GM18499 (cell line): ENCODE data around the gene BCL2.

ENCODE experiments used
- ATAC-seq: cut with Tn5 transposase; IDR thresholded peaks from one replicate; pipeline ENCODE4 v1.9.1; 2021; ENCODE audit warnings: moderate number of reproducible peaks; ENCODE audit not compliant: insufficient read depth, unreplicated experiment

BCL2 gene

DNA sequence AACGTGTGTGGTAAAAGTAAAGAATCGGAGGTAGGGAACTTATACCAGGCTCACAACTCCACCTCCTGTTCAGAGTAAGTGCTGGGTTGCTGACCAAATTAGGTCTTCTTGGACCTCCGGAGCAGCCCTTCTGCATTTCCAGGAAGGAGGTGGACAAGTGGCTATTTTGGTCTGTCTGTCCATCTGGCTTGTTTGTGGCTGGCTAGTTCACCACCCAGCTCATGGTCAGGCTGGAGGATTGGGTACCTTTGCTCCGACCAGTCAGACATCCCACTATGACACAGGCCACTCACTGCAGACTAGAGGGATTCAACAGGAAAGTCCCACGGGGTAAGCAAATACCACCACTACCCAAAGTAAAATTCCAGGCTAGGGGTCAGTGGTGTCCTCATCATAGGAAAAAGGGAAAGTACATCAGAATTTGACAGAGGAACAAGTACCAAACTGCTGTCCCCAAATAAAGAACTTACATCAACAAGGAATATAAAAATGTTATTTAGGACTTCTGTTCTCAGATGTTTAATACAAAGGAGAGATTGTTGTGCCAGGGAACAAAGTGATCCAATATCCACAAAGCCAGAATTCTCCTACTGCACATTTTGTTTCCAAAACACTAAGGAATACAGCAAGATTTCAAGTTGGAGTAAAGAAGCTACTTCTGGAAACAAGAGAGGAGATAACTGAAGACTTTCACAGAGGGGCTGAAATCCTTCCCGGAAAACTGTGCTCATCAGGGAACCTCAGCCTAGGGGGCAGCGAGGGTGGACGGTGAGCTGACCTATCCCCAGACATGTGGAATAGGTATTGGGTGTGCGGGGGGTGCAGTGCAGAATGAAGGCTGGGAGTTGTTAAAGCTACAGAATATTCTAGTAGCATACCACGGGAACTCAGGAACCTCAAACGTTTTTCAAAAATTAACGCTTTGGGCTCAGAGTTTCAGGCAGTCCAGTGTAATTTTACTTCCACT, 56.9 kb downstream of the BCL2 start:
- ATAC-seq, result no peak

DNA sequence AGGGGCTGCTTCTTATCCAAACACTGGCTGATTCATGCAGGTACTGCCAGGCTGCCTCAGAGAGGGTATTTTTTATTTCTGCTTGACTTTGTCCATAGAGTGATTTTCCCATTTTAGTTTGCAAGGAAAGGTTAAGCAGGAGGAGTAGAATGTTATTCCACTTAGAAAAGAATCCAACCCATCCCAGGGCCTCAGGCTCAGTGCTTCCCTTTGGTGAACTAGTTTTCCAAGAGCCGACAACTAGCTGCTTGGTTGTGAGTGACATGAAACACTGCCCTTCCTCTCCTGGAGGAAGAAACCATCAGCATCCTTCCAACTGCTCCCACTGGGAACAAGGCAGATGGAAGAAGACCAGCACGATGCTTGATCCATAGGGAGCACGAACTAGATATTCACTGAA, 58.5 kb downstream of the BCL2 start:
- no peak for ATAC-seq

DNA sequence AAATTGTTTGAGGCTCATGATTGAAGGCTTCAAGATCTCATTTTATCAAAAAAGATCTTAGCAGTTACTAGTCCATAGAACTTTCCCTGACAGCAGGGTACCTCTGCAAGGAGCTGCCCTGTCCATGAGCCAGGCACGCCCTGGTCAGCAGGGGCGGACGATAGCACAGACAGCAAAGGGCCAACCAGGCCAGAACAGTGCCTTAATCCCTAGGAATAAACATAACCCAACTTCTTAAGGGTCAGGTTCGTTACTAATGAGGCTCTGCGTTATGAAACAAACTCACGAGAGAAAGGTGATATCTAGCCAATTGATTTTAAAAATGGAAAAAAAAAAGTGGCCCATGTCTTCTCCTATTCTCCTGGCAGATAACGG, 59.2 kb downstream of the BCL2 start:
- no peak for ATAC-seq

DNA sequence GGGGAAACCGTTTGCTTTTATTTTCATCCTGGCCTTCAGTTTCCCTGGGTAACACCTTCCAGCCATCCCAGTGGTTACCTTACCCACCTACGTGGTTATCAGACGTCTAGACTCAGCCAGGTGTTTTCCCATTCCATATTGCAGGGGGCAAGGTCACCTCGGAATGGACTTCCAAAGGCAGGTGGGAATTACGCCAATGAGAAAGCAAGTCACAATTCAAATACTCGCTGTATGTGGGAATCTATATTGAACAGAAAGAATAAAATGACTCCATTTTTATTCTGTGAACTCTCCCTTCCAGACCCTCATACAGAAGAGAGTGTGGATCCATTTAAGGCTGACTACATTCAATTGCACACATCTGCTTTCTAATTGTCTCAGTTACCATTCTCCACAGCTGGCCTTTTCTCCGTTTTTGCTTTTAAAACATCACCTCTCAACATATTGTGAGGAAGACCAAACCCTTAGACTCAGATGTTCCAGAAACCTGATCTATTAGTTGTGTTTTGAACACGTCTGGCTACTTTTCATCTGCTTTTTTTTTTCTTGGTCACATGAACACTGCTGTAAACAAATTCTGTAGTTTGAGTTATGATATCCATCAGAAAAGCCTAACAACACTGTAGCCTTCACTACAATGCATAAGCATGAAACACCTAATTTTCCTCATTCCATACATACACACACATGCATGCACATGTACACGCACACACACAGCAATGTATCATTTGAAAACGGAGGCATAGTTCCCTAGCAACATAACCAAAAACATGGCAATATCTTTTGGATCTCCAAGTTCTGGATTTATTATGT, 59.8 kb downstream of the BCL2 start:
- no peak for ATAC-seq

DNA sequence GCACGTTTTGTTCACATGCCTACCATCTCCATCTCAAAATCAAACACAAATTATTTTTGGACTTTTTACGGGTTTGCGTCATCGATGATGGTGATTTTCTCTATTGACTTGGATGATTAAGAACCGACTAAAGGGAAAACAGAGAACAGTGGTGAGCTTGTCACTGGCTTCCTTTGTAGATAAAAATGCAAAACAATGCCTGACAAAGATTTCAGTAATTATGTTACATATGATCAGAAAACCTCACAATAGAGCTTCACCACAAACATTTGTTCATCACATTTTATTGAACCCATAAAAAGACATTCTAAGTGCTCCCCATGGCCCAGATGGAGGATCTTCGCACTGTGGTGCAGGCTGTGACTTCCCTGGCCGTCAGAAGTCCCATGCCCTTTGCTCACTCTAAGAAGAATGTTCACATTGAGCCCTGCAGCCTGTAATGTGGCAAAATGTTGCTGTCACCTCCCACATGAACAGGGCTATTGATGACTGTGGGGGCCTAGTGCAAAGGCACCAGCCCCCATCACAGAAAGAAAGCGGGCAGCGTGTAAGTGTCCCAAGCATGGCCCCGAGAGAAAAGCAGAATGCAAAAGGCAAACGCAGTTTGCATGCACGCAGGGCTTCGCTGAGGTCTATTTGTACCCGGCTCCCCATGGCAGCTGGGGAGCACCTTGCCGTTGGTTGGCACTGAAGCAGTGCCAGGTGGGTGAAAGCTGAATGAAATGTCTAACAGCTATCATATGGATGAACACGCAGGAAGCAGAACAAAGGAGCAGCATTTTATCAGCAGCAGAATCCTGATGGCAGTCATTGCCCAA, 60.6 kb downstream of the BCL2 start:
- ATAC-seq, result no peak

DNA sequence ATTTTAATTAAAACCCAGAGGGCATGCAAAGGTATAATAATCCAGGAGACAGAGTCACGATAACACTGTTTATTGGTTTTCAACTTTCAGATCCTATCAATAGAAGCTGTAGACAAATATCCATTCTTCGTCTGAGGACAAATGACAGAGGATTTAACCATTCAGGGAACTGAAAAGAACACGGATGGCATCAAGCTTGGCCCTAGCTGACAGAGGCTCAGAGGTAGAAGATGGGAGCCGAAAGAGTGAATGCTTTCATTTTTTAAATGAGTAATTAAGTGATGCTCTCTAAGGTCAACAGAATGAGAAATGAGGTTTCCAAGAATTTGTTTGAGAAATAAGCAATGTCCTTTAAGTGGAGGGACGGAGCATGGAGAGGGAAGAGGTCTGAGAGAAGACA, 62.1 kb downstream of the BCL2 start:
- ATAC-seq, result no peak

DNA sequence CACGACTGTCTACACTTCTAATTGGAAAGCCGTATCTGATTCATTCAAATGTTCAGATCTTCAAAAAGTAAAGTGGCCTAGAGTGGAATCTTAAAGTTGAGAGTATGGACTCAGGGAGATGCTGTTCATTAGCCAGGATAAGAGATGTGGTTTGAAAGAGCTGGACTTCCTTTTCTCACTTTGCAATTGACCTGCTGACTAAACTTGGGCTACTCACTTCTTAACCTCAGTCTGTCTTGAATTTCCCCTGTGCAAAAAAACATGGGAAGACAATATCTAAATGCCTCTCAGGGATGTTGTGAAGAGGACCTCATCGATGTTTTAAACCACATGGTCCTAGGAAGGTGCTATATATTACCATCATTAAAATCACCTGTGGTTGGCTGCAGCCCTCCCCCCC, 64.1 kb downstream of the BCL2 start:
- no peak for ATAC-seq

DNA sequence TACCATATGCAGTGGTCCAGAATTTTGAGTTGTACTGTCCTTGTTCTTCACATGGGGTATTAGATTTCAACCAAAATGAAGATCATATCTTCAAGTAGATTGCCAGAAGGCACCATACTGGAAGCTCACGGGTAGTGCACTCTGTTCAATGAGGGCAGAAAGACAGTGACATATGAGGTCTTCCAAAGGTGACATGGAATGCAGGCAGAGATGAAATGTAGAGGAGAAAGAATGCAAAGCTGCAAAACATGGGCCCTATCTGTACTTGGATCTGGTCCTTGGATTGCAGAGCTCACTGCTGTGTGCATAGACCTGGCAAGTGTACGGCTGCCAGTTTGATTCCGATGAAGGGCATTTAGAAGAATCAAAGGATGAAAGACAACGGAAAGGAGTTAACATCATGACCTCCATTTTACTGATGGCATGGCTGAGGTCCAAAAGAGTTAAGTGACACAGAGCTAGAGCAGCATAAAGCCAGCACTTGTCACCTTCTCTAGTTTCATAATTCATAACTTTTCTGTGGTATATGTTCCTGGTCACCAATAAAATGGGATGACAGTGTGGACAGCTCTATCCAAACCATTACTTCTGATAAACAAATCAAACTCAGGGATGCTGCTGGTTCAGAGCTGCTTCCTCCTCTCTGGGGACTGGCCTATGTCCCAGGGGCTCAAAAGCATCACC, 64.7 kb downstream of the BCL2 start:
- ATAC-seq, result no peak

DNA sequence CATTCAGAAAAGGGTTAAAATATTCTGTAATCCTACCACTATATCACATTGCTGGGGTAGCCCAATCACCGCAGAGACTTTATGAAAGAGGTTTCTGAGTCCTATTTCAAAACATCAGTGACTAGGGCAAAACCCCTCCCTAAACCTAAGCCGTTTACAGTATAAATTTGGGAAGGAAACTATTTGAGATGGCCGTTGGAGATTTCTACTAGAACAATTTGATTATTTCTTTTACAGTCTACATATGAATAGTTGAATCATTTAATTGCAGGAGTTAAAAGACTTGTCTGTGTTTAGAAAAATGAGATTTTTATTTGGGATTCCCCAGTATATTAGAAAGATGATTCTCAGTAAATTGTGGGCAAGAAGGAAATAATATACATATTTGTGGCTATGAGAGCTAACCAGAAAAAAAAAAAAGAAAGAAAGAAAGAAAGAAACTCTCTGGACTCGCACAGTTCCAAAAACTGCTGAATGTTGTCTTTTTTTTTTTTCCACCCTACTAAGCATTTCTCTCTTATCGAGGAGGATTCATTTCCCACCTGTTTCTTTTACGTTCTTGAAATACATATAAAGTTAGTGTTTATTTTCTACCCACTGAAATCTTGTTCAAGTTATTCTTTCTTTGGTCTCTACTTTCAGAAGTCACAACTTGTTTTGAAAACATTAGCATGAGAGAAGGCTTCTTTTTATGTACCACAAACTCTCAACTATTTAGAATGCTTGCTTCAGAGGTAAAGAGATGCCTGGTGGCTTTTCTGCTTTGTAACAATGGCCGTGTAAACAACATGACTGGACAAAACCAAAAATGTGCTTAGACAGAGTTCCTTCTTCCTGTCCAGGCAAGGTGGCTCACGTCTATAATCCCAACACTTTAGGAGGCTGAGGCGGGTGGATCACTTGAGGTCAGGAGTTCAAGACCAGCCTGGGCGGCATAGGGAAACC, 65.9 kb downstream of the BCL2 start:
- ATAC-seq, result no peak

DNA sequence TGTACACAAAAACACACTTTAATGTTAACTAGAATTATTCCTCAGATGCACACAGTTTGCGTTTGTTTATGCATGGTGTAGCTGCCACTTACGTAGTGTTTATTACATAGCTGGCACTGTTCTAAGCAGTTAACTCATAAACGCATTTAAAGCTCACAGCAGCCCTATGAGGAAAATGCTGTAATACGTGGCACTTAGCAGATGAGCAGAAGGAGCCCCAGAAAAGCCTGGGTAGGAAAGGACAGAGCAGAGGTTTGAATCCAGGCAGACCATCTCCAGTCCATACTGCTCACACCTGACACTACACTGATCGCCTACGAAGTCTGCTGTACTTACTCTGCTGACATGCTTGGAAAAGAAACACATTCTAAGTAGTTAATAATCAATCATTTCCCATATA, 66.6 kb downstream of the BCL2 start:
- no peak for ATAC-seq

DNA sequence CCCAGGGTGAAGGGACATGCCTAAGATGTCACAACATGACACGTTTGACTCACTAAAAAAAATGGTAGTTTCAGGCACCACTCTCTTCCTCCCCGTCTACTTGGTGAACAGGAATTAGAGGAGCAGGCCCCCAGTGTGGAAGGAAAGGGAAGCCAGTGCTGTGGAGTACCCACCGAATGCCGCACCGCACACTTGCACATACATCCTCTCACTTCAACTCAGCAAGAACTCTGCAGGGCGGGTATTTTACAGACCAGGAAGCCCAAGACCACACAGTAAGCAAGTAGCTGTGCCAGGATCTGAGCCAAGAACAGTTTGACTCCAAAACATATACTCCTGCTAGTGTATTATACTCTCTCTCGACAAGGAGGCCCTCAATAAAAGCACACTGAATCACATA, 69.8 kb downstream of the BCL2 start:
- no peak for ATAC-seq

DNA sequence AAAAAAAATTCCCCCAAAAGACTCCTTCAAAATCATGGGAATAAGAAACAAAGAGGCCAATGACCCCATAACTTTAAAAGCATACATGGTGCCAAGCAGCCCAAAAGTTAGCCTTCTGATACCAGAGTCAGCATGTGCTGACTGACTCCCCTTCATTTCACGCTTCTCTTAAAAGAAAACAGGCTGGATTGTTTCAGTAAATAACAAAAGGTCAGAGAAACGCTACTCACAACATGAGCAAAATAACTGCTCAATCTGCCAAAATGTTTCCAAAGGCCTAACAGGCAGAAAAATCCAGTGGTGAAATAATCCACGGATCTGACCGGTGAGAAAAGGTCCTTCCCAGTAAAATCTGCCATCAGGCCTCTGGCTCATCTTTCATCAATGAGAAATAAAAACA, 71.6 kb downstream of the BCL2 start:
- no peak for ATAC-seq

DNA sequence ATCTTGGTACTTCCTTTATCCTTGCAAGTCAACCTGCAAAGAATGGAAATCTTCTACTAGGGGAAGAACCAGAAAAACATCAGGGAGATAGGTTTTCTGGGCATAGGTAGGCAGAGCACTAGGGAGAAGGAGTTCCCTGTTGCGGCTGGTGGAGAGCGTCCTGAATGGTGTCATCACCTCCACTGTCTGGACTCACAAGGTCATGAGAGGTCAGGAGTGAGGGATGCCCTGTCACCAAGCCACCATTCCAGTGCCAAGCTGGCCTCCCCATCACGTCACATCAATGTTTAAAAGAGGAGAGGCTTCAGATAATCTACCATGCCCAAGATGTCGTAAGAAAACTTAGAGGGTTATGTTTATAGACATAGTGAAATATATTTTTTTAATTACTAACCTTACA, 72.1 kb downstream of the BCL2 start:
- no peak for ATAC-seq

DNA sequence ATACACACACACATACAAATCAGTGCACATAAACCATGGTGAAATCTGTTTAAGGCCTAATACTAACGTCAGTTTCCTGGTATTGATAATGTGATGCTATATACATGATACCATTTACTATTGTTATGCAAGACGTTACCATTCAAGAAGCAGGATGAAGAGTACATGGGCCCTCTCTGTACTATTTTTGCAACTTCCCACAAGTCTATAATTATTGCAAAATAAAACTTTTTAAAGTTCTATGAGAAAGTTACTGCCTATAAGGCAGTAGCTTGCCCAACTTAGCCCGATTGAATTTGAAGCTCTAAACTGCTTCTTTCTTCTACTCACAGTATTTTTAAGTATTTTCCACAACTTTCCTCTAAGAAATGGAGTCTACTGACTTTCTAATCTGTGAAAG, 74.0 kb downstream of the BCL2 start:
- no peak for ATAC-seq

DNA sequence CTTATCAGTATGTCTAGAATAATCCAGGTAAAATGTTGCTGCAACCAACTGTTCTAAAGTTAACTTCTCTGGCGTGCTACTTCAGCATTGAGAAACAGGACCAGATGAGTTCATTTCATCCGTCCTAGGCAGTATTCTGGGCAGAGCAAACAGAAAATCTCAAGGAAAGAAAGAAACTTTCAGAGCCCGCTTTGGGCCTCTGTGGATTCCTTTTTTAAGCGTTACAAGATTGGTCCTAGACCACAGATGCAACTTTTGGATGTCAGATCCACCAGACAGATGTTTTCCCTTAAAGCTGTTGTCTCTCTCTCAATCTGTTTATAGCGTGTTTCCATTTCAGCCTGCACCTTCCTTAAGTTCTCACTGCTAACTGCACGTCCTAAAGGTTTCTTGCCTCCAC, 75.0 kb downstream of the BCL2 start:
- ATAC-seq, result no peak

DNA sequence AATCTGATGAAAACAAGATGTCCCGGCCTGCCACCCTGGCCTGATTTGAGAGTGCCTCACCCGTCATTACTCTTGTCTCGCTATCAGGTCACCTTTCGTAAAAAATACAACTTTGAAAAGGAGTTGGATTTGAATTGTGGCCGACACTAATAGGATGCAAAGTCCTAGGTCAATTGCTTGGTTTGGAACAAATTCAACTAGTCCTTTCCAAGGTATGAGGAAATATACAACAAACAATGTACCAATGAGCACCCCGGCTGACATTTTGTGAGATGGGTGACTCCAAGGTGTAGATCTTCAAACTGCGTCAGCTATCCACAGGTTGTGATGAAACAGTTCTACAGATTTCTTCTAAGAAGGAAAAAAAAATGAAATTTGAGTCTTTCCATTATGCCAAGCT, 77.8 kb downstream of the BCL2 start:
- ATAC-seq, result no peak

DNA sequence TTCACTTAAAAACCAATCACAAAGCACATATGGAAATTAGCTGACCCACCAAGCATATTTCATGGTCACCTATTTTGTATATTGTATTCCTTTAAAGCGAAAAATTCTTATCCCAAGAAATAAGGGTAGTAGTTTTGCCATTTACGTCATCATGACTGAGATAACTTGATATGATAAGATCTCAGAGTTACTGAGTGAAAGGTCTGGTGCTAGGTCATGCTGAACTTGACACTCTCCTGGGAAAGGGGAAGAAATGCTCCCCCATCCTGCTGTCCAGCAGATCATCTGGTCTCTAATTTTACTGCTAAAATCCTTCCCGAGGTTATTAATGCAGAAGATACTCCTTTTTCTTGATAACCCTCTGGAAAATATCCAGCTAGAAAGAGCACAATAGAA, 78.3 kb downstream of the BCL2 start:
- no peak for ATAC-seq

DNA sequence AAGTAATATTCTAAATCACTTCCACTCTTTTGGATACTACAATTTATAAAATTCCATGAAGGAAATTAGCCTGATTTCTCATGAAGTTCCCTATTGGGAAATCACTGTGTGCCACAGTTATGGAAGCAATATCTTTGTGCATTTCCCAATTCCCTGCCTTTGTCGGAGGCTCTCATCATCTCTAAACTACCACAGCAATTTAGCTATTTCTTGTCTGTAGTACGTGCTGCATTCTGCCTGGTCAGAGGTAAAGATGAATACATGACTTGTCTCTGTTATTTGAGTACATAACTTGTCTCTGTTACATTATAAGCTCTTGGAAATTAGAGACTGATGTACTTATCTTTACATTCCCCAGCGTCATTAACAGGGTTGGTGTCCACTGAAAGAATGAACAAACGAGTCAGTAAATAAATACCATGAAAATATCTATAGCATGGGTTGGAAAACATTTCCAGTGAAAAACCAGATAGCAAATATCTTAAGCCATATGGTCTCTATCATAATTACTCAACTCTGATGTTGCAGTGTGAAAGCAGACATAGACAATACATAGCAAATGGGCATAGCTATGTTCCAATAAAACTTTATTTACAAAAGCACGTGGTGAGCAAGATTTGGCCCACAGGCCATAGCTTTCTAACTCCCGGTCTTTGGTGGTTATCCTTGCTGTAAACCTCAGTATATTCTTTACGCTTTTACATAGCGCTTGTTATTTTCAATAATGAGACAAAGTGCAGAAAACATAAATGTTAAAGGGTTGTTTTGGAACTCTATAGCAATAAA, 78.8 kb downstream of the BCL2 start:
- ATAC-seq, result no peak
